HK-2 (cell line): ENCODE data around the gene BLOC1S1.
A peak's percentile ranks its signal among the peaks of the same experiment; 100 is the strongest.

Source experiments
- DNase-seq: peaks from one replicate; pipeline ENCODE4 v3.0.0-alpha.2; 2018; ENCODE audit not compliant: unreplicated experiment

Gene BLOC1S1

DNA sequence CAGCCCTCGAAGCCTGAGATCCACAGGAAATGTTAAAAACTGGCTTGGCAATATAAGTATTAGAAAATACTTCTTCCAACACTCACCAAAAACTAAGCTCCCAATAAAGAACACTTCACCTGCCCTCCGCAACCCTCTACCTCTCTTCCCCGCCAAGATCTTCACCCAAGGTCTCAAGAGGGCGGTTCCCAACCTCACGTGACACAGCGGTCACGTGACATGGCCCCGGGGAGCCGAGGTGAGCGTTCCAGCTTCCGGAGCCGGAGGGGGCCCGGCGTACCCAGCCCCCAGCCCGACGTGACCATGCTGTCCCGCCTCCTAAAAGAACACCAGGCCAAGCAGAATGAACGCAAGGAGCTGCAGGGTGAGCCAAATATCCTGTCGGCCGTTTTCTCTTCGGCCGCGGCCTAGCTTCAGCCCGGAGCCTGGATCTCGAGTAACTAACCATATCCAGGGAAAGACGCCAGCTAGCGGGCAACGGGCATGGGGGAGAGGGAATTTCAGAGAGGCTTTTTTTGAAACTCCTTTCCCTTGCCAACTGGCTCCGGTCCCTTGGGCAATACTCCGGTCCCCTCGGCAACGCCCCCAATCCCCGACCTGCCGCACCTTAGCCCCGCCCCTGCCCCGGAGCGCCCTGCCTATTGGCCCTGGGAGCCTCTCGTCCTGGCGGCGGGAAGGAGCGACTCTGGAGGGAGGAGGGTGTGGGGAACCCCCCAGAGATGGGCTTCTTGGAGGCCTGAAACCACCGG, at the start of gene BLOC1S1:
TSS of gene BLOC1S1 (plus strand) at position 214 of the 749 bp plus-strand sequence. CDS start at position 220, 6 bp downstream.
- DNase-seq, result peak; percentile 92

GRCh38 chr12:55666508-55666907, 49.3 kb upstream of the BLOC1S1 start:
- DNase-seq, result no peak

- no peak for DNase-seq
Measured at GRCh38 chr12:55670276-55670675, 45.6 kb upstream of the BLOC1S1 start.

DNA sequence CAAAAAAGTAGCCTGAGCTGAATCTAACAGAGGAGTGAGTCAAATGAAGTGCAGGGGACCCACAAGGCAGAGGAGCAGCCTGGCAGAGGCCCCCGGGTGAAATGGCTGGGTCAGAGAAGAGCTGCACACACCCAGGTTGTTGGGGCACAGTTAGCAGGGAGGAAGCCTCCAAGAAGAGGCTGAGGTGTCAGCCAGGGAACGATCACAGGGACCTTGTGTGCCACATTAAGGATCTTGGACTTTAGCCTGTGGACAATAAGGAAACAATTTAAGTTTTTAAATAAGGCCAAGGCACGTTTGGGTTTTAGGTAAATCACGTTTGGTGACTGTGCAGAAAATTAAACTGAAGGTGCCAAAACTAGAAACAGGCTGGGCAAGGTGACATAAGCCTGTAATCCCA, 44.1 kb upstream of the BLOC1S1 start:
- DNase-seq, result no peak

DNA sequence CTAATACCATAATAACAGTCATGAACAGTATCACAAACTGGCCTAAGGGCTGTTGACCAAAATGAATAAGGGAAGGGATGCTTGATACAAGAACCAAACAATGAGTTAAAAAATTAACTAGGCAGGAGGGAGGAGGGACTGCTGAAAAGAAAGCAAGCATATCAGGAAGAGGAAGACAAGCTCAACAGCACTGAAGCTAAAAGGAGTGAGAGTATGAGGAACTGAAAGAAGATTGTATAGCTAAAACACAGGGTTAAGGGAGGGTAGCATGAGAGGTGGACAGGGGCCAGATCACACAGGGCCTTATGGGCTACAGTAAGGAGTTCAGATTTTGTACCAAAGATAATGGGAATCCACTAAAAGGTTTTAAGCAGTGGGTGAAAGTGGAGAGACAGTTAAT, 42.2 kb upstream of the BLOC1S1 start:
- DNase-seq, result no peak

DNA sequence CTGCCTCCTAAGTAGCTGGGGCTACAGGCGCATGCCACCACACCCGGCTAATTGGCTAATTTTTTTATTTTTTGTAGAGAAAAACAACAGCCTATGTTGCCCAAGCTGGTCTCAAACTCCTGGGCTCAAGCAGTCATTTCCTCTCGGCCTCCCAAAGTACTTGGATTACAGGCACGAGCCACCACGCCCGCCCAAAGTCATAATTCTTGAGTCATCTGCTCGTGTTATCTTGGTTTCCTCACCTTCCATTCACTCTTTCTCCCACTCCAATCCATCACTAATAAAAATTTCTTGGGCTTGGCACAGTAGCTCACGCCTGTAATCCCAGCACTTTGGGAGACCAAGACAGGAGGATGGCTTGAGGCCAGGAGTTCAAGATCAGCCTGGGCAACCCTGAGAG, 40.2 kb upstream of the BLOC1S1 start:
- no peak for DNase-seq

GRCh38 chr12:55676707-55677106, 39.1 kb upstream of the BLOC1S1 start:
- DNase-seq, result no peak

DNA sequence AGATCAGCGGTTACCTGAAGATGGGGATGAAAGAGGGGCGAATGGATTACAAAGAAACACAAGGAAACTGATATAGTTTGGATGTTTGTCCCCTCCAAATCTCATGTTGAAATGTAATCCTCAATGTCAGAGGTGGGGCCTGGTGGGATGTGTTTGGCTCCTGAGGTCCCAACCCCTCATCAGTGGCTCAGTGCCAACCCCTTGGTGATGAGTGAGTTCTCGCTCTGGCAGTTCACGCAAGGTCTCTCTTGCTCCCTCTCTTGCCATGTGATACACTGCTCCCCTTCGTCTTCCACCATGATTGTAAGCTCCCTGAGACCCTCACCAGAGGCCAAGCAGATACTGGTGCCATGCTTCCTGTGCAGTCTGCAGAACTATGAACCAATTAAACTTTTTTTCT, 36.2 kb upstream of the BLOC1S1 start:
- DNase-seq, result no peak

- peak; percentile 79 for DNase-seq
Measured at GRCh38 chr12:55681142-55682077, 34.4 kb upstream of the BLOC1S1 start.

GRCh38 chr12:55682087-55682796, 33.6 kb upstream of the BLOC1S1 start:
- peak; percentile 11 for DNase-seq

DNA sequence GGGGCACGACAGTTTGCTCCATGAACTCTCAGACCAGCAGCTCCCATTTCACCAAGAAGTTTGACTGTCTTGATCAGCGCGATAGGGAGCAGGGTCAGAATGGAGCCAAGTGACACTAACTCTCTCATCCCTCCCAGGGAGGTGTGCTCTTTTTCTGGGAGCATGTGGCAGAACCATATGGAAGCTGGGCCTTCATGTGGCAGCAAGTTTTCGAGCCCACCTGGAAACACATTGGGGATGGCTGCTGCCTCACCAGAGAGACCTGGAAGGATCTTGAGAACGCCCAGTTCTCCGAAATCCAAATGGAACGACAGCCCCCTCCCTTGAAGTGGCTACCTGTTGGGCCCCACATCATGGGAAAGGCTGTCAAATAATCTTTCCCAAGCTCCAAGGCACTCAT, 32.2 kb upstream of the BLOC1S1 start:
- DNase-seq, result no peak

DNA sequence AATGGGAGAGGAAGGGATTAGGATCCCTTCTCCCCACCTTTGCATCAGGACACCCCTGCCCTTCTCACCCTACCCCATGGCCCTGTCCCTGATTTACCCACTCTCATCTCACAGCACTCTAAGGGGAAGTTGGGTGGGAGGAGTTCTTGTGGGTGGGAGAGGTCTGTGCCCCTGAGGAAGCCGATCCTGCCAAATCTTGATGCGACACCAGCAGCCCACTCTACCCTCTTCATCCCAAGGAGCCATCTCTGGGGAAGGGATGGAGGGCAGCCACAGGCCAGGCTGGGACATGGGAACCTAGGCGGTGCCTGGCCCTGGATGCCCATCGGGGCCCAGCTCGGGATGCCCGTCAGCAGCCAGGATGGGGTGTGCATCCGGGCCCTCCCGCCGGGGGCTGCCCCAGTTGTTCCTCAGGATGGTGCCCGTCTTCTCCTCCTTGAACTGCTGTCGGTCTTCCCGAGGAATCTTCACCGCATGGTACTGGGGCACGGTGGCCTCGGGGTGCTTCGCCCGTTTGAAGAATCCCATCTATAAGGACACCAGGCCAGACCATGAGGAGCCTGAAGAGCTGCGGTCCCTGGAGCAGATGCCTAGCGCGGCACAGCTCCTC, 31.0 kb upstream of the BLOC1S1 start:
- DNase-seq, result no peak

DNA sequence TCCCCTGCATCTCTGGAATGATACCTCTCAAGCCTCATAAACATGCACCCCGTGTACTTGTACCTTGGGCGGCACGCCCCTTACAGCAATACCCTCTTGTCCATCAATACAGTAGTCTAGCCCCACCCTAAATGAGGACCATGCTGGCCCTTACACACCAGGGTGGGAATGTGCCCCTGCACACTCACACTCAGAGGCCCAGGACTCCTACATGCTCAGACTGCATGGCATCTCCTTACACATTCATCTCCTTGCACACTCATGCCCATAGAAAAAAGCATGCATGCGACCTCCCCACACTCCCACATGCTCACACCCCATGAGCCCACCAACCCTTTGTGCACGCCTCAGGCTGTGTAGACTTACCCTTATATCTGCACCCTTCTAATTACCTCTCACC, 30.2 kb upstream of the BLOC1S1 start:
- DNase-seq, result no peak

DNA sequence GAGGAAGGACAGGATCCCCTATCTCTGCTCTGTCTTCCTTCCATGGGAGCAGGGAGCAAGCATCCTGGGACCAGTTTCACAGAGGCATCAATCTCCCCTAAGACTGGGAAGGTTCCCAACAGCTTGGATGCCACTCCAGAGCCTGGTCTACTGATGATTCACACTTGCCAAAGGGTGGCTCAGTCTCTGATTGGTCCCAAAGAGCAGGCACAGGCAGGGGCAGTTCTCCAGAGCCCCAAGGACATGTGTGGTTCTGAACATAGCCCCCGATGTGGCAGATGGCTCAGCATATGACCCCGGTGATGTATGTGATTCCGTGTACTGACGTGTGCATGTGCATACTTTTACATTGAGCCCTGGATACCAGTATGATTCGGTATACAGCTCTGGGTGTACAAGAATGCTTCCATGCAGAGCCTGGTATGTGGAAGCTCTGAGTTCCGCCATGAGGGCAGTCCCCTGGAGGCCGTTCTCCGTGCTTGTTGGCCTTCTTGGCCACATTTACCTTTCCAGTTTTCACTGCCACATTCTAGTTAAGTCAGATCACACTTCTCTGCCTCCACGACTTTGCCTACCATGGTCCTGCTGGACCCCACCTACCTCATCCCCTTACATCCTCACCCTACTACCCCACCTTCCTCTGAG, 29.4 kb upstream of the BLOC1S1 start:
- DNase-seq, result no peak

GRCh38 chr12:55687746-55688145, 28.1 kb upstream of the BLOC1S1 start:
- no peak for DNase-seq

- DNase-seq, result no peak
Measured at GRCh38 chr12:55688716-55689655, 26.9 kb upstream of the BLOC1S1 start.

GRCh38 chr12:55692631-55693322, 23.1 kb upstream of the BLOC1S1 start:
- no peak for DNase-seq

- no peak for DNase-seq
Measured at GRCh38 chr12:55693323-55694187, 22.3 kb upstream of the BLOC1S1 start.

GRCh38 chr12:55694188-55694515, 21.7 kb upstream of the BLOC1S1 start:
- DNase-seq, result no peak
